Thyroid gland (tissue), 4 donors: Measurements from ENCODE around the gene KAT7. TPM values are rescaled to one million over a fixed set of nuclear protein-coding genes. Genes with fewer than 3 reads are reported as not detected.

Source experiments
- DNase-seq, 2 donors: peaks; one replicate each; pipeline ENCODE4 v3.0.0-alpha.2; 2019
- H3K27ac ChIP-seq, 3 donors: fragments of 200-600 bp; sonication (generic); 1 replicate in 2 of 3; 2 replicates in 1 of 3; pipeline ENCODE4 v1.5.1; 2016 to 2019; ENCODE audit warnings: mild to moderate bottlenecking in 1 of 3, moderate library complexity in 1 of 3
- H3K27me3 ChIP-seq: fragments of 200-600 bp; sonication (generic); one replicate; pipeline ENCODE4 v1.5.1; 2019
- H3K36me3 ChIP-seq, 2 donors: fragments of 200-600 bp; sonication (generic); one replicate each; pipeline ENCODE4 v1.5.1; 2016 to 2019
- H3K4me1 ChIP-seq, 2 donors: fragments of 200-600 bp; sonication (generic); one replicate each; pipeline ENCODE4 v1.5.1; 2017 to 2019
- H3K4me3 ChIP-seq, 3 donors: fragments of 200-600 bp; sonication (generic); replicated peaks in 1 of 3; 1 replicate in 2 of 3; 2 replicates in 1 of 3; pipeline ENCODE4 v1.5.1; 2016; ENCODE audit warnings: mild to moderate bottlenecking in 1 of 3
- H3K9me3 ChIP-seq: fragments of 200-600 bp; sonication (generic); one replicate; pipeline ENCODE4 v1.5.1; 2017
- CTCF ChIP-seq, 6 experiments: fragments of 200-600 bp in 3 of 6; fragments of 450-650 bp in 3 of 6; sonication (generic) in 3 of 6; IDR thresholded peaks; one replicate each; pipeline ENCODE4 v1.5.1; 2016 to 2019; ENCODE audit warnings: antibody characterized with exemption in 6 of 6, mild to moderate bottlenecking in 2 of 6, inconsistent platforms in 1 of 6, moderate library complexity in 1 of 6
- POLR2A ChIP-seq, 2 donors: fragments of 450-650 bp; IDR thresholded peaks; one replicate each; pipeline ENCODE4 v1.6.1; 2017; ENCODE audit warnings: antibody characterized with exemption in 2 of 2, mild to moderate bottlenecking in 2 of 2, moderate library complexity in 1 of 2
- WGBS, 2 donors: methylation state at CpG; one replicate each; pipeline ENCODE4 v1.1.5; 2017; 5-methylcytosine and 5-hydroxymethylcytosine counted together
- intact Hi-C: fragments of 100-400 bp; cut with DNase I; formaldehyde crosslinking; loops from one replicate; pipeline ENCODE4 v1.15.1; 2023
- total RNA-seq, 4 donors: library from RNA; depleted of rRNA; stranded (reverse); fragments of >200 nt; gene quantifications; one replicate each; pipeline ENCODE4 v1.2.3, GENCODE V29; 2016

The KAT7 gene
- total RNA-seq, 4 donors from 2014 or later, result 57.5 to 127 (median 76.1) TPM

- no peaks in the 10 kb centered on the region for H3K27me3 ChIP-seq
- H3K4me1 ChIP-seq, result peaks cover 64 to 69% of the 10 kb centered on the region in 2 donors
- H3K9me3 ChIP-seq, result no peaks in the 10 kb centered on the region
- intact Hi-C loops, result no loop called here
- peaks cover 21 to 39% of the 10 kb centered on the region in 2 donors for H3K36me3 ChIP-seq
- no peak for DNase-seq
- no peak overlapping the region for H3K4me3 ChIP-seq
- peak overlapping the region in 2 of 3 donors; percentile 13 to 73 for H3K27ac ChIP-seq
- WGBS, 2 donors, result 41 to 52% methylated on average over 5 of the region's 5 CpGs
- no peak for TF ChIP-seq POLR2A (IDR thresholded peaks at IDR 0.05)
Measured at GRCh38 chr17:49795372-49795771, 6.9 kb downstream of the KAT7 start.

DNA sequence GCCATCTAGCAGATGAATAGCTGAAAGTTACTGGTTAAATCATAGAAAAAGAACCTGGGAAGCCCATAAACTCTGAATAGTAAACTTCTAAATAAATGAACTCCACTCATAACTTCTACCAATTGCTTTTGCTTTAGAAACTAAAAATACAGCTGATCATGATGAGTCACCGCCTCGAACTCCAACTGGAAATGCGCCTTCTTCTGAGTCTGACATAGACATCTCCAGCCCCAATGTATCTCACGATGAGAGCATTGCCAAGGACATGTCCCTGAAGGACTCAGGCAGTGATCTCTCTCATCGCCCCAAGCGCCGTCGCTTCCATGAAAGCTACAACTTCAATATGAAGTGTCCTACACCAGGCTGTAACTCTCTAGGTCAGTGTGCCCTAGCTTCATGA is 9.7 kb downstream of the KAT7 start:
- no peak overlapping the region for H3K4me3 ChIP-seq
- WGBS, 2 donors, result 89 to 96% methylated on average over 8 of the region's 8 CpGs
- TF ChIP-seq CTCF (IDR thresholded peaks at IDR 0.05), result no peak
- TF ChIP-seq POLR2A (IDR thresholded peaks at IDR 0.05), result no peak
- H3K27ac ChIP-seq, result peak overlapping the region in 2 of 3 donors; percentile 41 to 73
- peaks cover 21 to 39% of the 10 kb centered on the region in 2 donors for H3K36me3 ChIP-seq
- no peak for DNase-seq
- peaks cover 47 to 55% of the 10 kb centered on the region in 2 donors for H3K4me1 ChIP-seq
- H3K9me3 ChIP-seq, result no peaks in the 10 kb centered on the region
- intact Hi-C loops, result no loop called here
- H3K27me3 ChIP-seq, result no peaks in the 10 kb centered on the region

GRCh38 chr17:49798738-49799137 is 10.3 kb downstream of the KAT7 start:
- Histone ChIP-seq H3K4me3 (no peak overlapping the region), H3K4me1 (peaks cover 42 to 50% of the 10 kb centered on the region in 2 donors), H3K27ac (peak overlapping the region in 1 of 3 donors; percentile 73), H3K9me3 (no peaks in the 10 kb centered on the region), H3K27me3 (no peaks in the 10 kb centered on the region), H3K36me3 (peaks cover 21 to 39% of the 10 kb centered on the region in 2 donors)
- TF ChIP-seq CTCF (IDR thresholded peaks at IDR 0.05) (no peak), POLR2A (IDR thresholded peaks at IDR 0.05) (no peak)
- intact Hi-C loops, result no loop called here
- DNase-seq, result no peak
- 88 to 96% methylated on average over 2 of the region's 2 CpGs for WGBS, 2 donors

GRCh38 chr17:49809056-49809455 is 20.6 kb downstream of the KAT7 start:
- 73 to 79% methylated on average over 4 of the region's 4 CpGs for WGBS, 2 donors

GRCh38 chr17:49814781-49815529 is 26.5 kb downstream of the KAT7 start:
- WGBS, 2 donors, result 54 to 57% methylated on average over 4 of the region's 4 CpGs
- intact Hi-C loops, result no loop called here
- no peak overlapping the region for H3K4me3 ChIP-seq
- peaks cover 43 to 47% of the 10 kb centered on the region in 2 donors for H3K4me1 ChIP-seq
- no peaks in the 10 kb centered on the region for H3K9me3 ChIP-seq
- peaks cover 22 to 27% of the 10 kb centered on the region in 2 donors for H3K36me3 ChIP-seq
- no peaks in the 10 kb centered on the region for H3K27me3 ChIP-seq
- peak in 1 of 2 donors; percentile 12 for DNase-seq
- TF ChIP-seq POLR2A (IDR thresholded peaks at IDR 0.05), result no peak
- H3K27ac ChIP-seq, result peak overlapping the region; percentile 70 to 86 (median 86)

More at GRCh38 chr17:49809056-49809455, 20.6 kb downstream of the KAT7 start:
- peaks cover 31 to 37% of the 10 kb centered on the region in 2 donors for H3K36me3 ChIP-seq
- no peaks in the 10 kb centered on the region for H3K27me3 ChIP-seq
- TF ChIP-seq CTCF (IDR thresholded peaks at IDR 0.05) (no peak), POLR2A (IDR thresholded peaks at IDR 0.05) (no peak)
- intact Hi-C loops, result no loop called here
- H3K4me1 ChIP-seq, result peaks cover 8 to 10% of the 10 kb centered on the region in 2 donors
- H3K27ac ChIP-seq, result no peak overlapping the region
- no peaks in the 10 kb centered on the region for H3K9me3 ChIP-seq
- H3K4me3 ChIP-seq, result no peak overlapping the region
- no peak for DNase-seq

DNA sequence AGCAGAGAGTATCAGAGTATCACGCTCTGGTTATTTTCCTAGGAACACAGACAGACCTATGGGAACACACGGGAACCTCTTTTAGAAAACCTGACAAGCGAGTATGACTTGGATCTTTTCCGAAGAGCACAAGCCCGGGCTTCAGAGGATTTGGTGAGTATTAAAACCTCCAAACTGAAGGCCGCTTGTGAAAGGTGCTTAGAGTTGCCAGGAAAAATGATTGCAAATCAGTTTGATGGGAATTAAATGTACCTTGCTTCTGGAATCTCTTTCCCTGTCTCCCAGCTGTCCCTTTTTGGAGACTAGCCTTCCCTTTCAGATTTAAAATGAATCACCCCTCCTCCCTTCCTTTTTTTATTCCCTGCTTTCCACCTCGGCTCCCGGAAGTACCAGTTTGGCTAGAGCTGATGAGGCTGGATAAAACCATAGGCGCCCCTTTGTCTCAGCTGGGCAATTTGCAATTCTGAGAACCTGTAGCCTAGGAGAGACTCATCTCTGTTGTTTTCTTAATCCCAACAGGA is 27.3 kb downstream of the KAT7 start:
- Histone ChIP-seq H3K36me3 (peaks cover 20 to 26% of the 10 kb centered on the region in 2 donors), H3K27ac (peak overlapping the region; percentile 70 to 86 (median 86)), H3K4me1 (peaks cover 43 to 47% of the 10 kb centered on the region in 2 donors), H3K4me3 (no peak overlapping the region), H3K27me3 (no peaks in the 10 kb centered on the region), H3K9me3 (no peaks in the 10 kb centered on the region)
- DNase-seq, result peak; percentile 61 to 62
- TF ChIP-seq POLR2A (IDR thresholded peaks at IDR 0.05), result no peak
- TF ChIP-seq CTCF (IDR thresholded peaks at IDR 0.05), result no peak
- WGBS, 2 donors, result 29 to 31% methylated on average over 9 of the region's 9 CpGs
- intact Hi-C loops, result no loop called here
